ENCODE measurements around the gene RAB35. TPM values are rescaled to one million over a fixed set of nuclear protein-coding genes. Genes with fewer than 3 reads are reported as not detected.

RAB35 gene
- total and polyA plus RNA-seq, 9 of the 15 experiments (the other 6 are each of a cell fraction or from before 2014, with no cell fraction given): 0.65 to 76.3 (median 38.9) TPM

DNA sequence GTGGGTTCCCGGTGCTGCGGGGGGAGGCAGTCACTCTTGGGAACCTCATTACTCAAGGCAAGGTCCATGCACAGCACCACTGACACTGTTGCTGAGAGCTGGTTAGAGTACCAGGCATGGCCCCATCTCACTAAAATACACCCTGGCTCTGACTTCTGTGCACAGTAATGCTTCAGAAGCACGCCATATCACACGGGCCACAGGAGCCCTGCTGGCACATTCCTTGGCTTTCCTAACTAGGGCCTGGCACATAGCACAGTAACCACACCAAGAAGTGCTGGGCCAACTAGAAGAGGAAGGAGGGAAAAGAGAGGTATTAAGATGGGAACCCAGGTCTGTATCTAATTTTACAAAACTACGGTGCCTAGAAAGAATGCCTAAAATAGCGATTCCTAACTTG is 13.5 kb upstream of the RAB35 start:
- H3K9me3 ChIP-seq (replicated peaks; ENCODE audit: control insufficient read depth, insufficient read depth, low read depth, low read length): no peaks in the 10 kb centered on the region
- ChIA-PET CTCF (ENCODE audit: low intra/inter-chr PET ratio) (no interaction called here), POLR2A (interaction anchor here (1.1 kb wide), 1 partner anchor 71 kb away, joined by 3 read pairs; the partner anchor contains the start of gene RPLP0)
- no peak overlapping the region for H3K4me3 ChIP-seq
- WGBS (ENCODE audit: insufficient coverage, low coverage, missing lambda C conversion rate): 87% methylated on average over 5 of the region's 6 CpGs
- H3K9me1 ChIP-seq (ENCODE audit: control insufficient read depth, insufficient read depth, low read length): no peaks in the 10 kb centered on the region
- DNase-seq (ENCODE audit: extremely low read depth in 1 of 4, low spot score in 3 of 4) (no peak), FAIRE-seq (no peak), ATAC-seq (no peak)
- TF ChIP-seq TCF7 (IDR thresholded peaks at IDR 0.05; ENCODE audit: borderline replicate concordance): no peak
- TF ChIP-seq GMEB1 (CRISPR knock-in tag; IDR thresholded peaks at IDR 0.05): no peak
- no peak for TF ChIP-seq CC2D1A (IDR thresholded peaks at IDR 0.05)
- no peak for TF ChIP-seq E2F1 (CRISPR knock-in tag; IDR thresholded peaks at IDR 0.05)
- TF ChIP-seq YY1 (IDR thresholded peaks at IDR 0.05; ENCODE audit: borderline replicate concordance in 1 of 3, control insufficient read depth in 1 of 3, extremely low read depth in 1 of 3, insufficient read depth in 3 of 3, insufficient read length in 1 of 3, insufficient replicate concordance in 2 of 3, low read depth in 1 of 3, low read length in 2 of 3): no peak
- no peak for TF ChIP-seq CEBPG (CRISPR knock-in tag; IDR thresholded peaks at IDR 0.05)
- no peak for TF ChIP-seq CEBPG (tag; conservative IDR thresholded peaks at IDR 0.05 in 1 of 2, IDR thresholded peaks at IDR 0.05 in 1 of 2)
- no peak for TF ChIP-seq PATZ1 (CRISPR knock-in tag; IDR thresholded peaks at IDR 0.05; ENCODE audit: borderline replicate concordance)
- no peak for TF ChIP-seq RBM39 (optimal IDR thresholded peaks at IDR 0.05; ENCODE audit: low read depth, low read length)
- no peak for TF ChIP-seq KLF10 (CRISPR knock-in tag; IDR thresholded peaks at IDR 0.05)
- TF ChIP-seq ZFP30 (CRISPR knock-in tag; IDR thresholded peaks at IDR 0.05; ENCODE audit: borderline replicate concordance): no peak
- TF ChIP-seq ILF3 (IDR thresholded peaks at IDR 0.05; ENCODE audit: borderline replicate concordance): no peak
- TF ChIP-seq BCL6 (CRISPR knock-in tag; IDR thresholded peaks at IDR 0.05): no peak
- TF ChIP-seq SRSF1 (IDR thresholded peaks at IDR 0.05; ENCODE audit: low read depth, low read length): no peak
- TF ChIP-seq CBX1 (IDR thresholded peaks at IDR 0.05; ENCODE audit: low read depth): no peak
- TF ChIP-seq, protein P1, sequence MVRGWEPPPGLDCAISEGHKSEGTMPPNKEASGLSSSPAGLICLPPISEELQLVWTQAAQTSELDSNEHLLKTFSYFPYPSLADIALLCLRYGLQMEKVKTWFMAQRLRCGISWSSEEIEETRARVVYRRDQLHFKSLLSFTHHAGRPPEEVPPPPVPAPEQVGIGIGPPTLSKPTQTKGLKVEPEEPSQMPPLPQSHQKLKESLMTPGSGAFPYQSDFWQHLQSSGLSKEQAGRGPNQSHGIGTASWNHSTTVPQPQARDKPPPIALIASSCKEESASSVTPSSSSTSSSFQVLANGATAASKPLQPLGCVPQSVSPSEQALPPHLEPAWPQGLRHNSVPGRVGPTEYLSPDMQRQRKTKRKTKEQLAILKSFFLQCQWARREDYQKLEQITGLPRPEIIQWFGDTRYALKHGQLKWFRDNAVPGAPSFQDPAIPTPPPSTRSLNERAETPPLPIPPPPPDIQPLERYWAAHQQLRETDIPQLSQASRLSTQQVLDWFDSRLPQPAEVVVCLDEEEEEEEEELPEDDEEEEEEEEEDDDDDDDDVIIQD (CRISPR knock-in tag; IDR thresholded peaks at IDR 0.05): no peak
- H3K4me1 ChIP-seq (replicated peaks in 1 of 2; ENCODE audit: control insufficient read depth in 2 of 2, insufficient read depth in 2 of 2, low read length in 2 of 2): no peaks in the 10 kb centered on the region
- H2AFZ ChIP-seq (ENCODE audit: low read depth, low read length): no peak overlapping the region
- no peak overlapping the region for H3K9ac ChIP-seq (ENCODE audit: insufficient read depth in 1 of 2, low read depth in 2 of 2, low read length in 2 of 2)
- no peaks in the 10 kb centered on the region for H3K27me3 ChIP-seq (ENCODE audit: control insufficient read depth in 2 of 2, insufficient read depth in 2 of 2, low read length in 2 of 2)
- no TSS peak for BruUV-seq (replicated peaks)
- peaks cover 86% of the 10 kb centered on the region for H3K36me3 ChIP-seq (ENCODE audit: control insufficient read depth, insufficient read depth, low read length)
- H3K79me2 ChIP-seq (ENCODE audit: control insufficient read depth, insufficient read depth, low read length): no peaks in the 10 kb centered on the region
- intact Hi-C loops (cut with micrococcal nuclease): no loop called here
- H3K4me2 ChIP-seq (ENCODE audit: insufficient read depth, low read length): no peak overlapping the region
- in situ Hi-C loops (cut with MboI): no loop called here
- H4K20me1 ChIP-seq (replicated peaks; ENCODE audit: control insufficient read depth, insufficient read depth, low read length): peaks cover 5% of the 10 kb centered on the region; the same call in 1 of the 2 replicates
- no peak overlapping the region for H3K27ac ChIP-seq (ENCODE audit: extremely low read depth, low read depth, low read length)
